Gastroesophageal sphincter (tissue), 4 donors: ENCODE results near the gene FN3K. TPM values are rescaled to one million over a fixed set of nuclear protein-coding genes. Genes with fewer than 3 reads are reported as not detected.

Experiments used
- ATAC-seq: fragments of 150-250 bp; one replicate; pipeline ENCODE4 v1.9.1; 2016; ENCODE audit warnings: mild to moderate bottlenecking, moderate library complexity
- H3K27ac ChIP-seq, 4 donors: fragments of 200-600 bp; sonication (generic) in 3 of 4; 1 replicate in 3 of 4; 2 replicates in 1 of 4; pipeline ENCODE4 v1.5.1; 2016 to 2019
- H3K27me3 ChIP-seq: fragments of 200-600 bp; sonication (generic); one replicate; pipeline ENCODE4 v1.5.1; 2019
- H3K36me3 ChIP-seq, 2 donors: fragments of 200-600 bp; sonication (generic); one replicate each; pipeline ENCODE4 v1.5.1; 2019; ENCODE audit warnings: control low read depth in 1 of 2
- H3K4me1 ChIP-seq, 3 donors: fragments of 200-600 bp; sonication (generic); 1 replicate in 2 of 3; 2 replicates in 1 of 3; pipeline ENCODE4 v1.5.1; 2016 to 2019; ENCODE audit warnings: control low read depth in 2 of 3
- H3K4me3 ChIP-seq, 2 donors: fragments of 200-600 bp; sonication (generic); one replicate each; pipeline ENCODE4 v1.5.1; 2019; ENCODE audit warnings: mild to moderate bottlenecking in 1 of 2, moderate library complexity in 1 of 2
- H3K9me3 ChIP-seq, 3 donors: fragments of 200-600 bp; sonication (generic); one replicate each; pipeline ENCODE4 v1.5.1; 2017 to 2019; ENCODE audit warnings: control low read depth in 2 of 3
- EP300 ChIP-seq: sonication (generic); formaldehyde crosslinking; IDR thresholded peaks from one replicate; pipeline ENCODE4 v1.6.1; 2017; ENCODE audit warnings: antibody characterized with exemption, mild to moderate bottlenecking
- POLR2A ChIP-seq, 2 donors: fragments of 450-650 bp; IDR thresholded peaks; one replicate each; pipeline ENCODE4 v1.6.1; 2017; ENCODE audit warnings: antibody characterized with exemption in 2 of 2, mild to moderate bottlenecking in 2 of 2, moderate library complexity in 1 of 2
- POLR2AphosphoS5 ChIP-seq: sonication (generic); formaldehyde crosslinking; IDR thresholded peaks from one replicate; pipeline ENCODE4 v1.6.1; 2017; ENCODE audit warnings: antibody characterized with exemption
- WGBS, 2 donors: methylation state at CpG; one replicate each; pipeline ENCODE4 v1.1.5; 2018; ENCODE audit warnings: low coverage in 1 of 2; 5-methylcytosine and 5-hydroxymethylcytosine counted together
- total RNA-seq, 4 donors: library from RNA; depleted of rRNA; stranded (reverse); fragments of >200 nt; gene quantifications; one replicate each; pipeline ENCODE4 v1.1.0, GENCODE V29; 2016
- TF ChIP-seq, protein P1 (sequence below), 4 experiments: fragments of 200-600 bp in 2 of 4; fragments of 450-650 bp in 2 of 4; sonication (generic) in 1 of 4; IDR thresholded peaks; one replicate each; pipeline ENCODE4 v1.5.1; 2017 to 2019; ENCODE audit warnings: antibody characterized with exemption in 4 of 4, mild to moderate bottlenecking in 2 of 4, moderate library complexity in 2 of 4

FN3K gene
- total RNA-seq, 4 donors from 2014 or later, result 6.9 to 22.0 (median 8.6) TPM

DNA sequence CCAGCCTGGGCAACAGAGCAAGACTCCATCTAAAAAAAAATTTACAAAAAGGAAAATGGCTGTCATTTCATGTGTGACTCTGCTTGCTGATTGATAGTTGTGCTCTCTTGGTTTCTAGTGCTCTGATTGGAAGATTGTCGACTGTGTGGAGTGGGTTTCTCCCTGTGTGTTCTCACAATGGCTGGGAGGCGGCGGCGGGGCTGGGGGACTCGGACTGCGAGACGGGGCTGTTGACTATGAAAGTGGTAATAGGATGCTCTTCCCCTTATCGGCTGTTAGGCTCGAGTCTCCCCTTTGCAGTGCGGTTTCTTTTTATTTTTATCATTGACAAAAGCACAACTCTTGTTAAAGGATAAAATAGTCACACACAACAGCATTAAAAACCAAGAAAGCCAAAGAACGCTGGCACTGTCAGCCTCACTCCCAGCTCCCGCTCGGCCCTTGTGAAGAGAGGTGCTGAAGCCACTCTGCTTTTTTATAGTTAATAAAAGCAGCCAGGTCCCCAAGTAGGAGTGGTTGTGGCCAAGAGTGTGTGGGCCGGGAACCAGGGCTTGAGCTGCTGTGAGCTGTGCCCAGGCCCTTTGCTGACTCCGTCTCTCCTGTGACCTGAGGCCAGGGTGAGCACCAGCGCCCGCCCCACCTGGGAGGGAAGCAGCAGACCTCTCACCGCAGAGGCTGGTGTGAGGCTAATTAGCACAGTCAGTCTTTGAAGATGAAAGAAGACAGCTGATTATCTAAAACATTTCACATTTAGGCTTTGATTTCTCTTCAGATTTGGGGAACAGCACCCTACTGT lies 53.0 kb downstream of the FN3K start:
- TF ChIP-seq, protein P1, sequence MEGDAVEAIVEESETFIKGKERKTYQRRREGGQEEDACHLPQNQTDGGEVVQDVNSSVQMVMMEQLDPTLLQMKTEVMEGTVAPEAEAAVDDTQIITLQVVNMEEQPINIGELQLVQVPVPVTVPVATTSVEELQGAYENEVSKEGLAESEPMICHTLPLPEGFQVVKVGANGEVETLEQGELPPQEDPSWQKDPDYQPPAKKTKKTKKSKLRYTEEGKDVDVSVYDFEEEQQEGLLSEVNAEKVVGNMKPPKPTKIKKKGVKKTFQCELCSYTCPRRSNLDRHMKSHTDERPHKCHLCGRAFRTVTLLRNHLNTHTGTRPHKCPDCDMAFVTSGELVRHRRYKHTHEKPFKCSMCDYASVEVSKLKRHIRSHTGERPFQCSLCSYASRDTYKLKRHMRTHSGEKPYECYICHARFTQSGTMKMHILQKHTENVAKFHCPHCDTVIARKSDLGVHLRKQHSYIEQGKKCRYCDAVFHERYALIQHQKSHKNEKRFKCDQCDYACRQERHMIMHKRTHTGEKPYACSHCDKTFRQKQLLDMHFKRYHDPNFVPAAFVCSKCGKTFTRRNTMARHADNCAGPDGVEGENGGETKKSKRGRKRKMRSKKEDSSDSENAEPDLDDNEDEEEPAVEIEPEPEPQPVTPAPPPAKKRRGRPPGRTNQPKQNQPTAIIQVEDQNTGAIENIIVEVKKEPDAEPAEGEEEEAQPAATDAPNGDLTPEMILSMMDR (IDR thresholded peaks at IDR 0.05), result no peak
- TF ChIP-seq POLR2AphosphoS5 (no peak), EP300 (no peak), POLR2A (IDR thresholded peaks at IDR 0.05) (no peak)
- H3K4me3 ChIP-seq, result no peak overlapping the region
- H3K27me3 ChIP-seq, result no peaks in the 10 kb centered on the region
- H3K27ac ChIP-seq, result no peak overlapping the region
- 90% methylated on average over 9 of the region's 18 CpGs; no CpG with 5 or more reads in 1 of the 2 donors for WGBS, 2 donors
- no peak for ATAC-seq
- H3K4me1 ChIP-seq, result peaks cover 0 to 3% (median 0%) of the 10 kb centered on the region in 3 donors
- no peaks in the 10 kb centered on the region for H3K9me3 ChIP-seq
- H3K36me3 ChIP-seq, result peaks cover 0 to 33% of the 10 kb centered on the region in 2 donors

DNA sequence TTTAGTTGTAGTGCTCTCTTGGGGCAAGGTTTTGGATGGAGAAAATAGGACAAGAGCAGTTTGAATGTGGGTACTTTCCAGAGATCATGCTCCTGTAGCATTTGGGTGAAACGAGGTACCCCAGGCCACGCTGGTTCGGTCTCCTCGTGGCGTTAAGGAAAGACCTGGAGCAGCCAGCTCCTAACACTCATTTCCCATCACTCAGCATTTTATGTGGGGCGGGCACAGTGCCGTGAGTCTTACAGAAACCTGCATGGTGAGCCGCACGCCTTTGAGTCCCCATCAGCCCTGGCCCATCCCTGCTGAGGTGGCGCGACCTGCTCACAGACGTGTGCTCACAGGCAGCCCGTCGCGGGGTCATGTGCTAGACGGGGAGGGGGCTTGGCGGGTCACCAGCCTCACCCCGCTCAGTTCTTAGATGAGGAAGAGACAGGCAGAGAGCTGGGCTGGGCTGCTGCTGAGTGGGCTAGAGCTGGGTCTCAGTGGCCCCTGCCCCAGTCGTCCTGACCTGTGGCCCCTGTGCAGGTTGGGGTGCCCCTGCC lies 53.7 kb downstream of the FN3K start:
- TF ChIP-seq, protein P1 (IDR thresholded peaks at IDR 0.05), result no peak
- TF ChIP-seq POLR2AphosphoS5 (no peak), EP300 (no peak), POLR2A (IDR thresholded peaks at IDR 0.05) (no peak)
- H3K27me3 ChIP-seq, result no peaks in the 10 kb centered on the region
- no peak overlapping the region for H3K27ac ChIP-seq
- H3K4me1 ChIP-seq, result peaks cover 0 to 10% (median 0%) of the 10 kb centered on the region in 3 donors
- H3K4me3 ChIP-seq, result no peak overlapping the region
- no peak for ATAC-seq
- peaks cover 0 to 26% of the 10 kb centered on the region in 2 donors for H3K36me3 ChIP-seq
- WGBS, 2 donors, result 90 to 94% methylated on average over 4 to 5 of the region's 19 CpGs
- H3K9me3 ChIP-seq, result no peaks in the 10 kb centered on the region

DNA sequence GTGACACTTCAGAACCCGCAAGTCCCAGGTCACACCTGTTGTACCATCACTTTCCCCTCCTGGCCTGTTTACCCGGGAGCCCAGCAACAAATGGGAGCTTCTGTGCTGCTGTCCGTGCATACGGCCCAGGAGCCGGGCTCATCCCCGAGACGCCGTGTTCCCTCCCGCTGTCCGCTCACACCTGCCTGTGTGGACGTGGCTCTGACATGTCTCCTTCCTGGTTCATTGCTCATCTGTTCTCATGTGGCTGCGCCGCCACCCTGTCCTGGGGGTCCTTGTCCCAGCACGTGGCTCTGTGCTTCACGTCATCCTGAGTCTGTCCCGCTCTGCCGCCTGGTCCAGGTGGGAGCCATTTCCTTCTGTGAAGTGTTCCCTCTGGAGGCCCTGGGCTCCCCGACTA lies 54.4 kb downstream of the FN3K start:
- H3K27me3 ChIP-seq, result no peaks in the 10 kb centered on the region
- WGBS, 2 donors, result 92 to 100% methylated on average over 1 to 9 of the region's 18 CpGs
- no peaks in the 10 kb centered on the region for H3K9me3 ChIP-seq
- H3K36me3 ChIP-seq, result peaks cover 0 to 19% of the 10 kb centered on the region in 2 donors
- TF ChIP-seq POLR2A (IDR thresholded peaks at IDR 0.05), result no peak
- TF ChIP-seq, protein P1 (IDR thresholded peaks at IDR 0.05), result no peak
- no peak for ATAC-seq
- H3K27ac ChIP-seq, result no peak overlapping the region
- no peak overlapping the region for H3K4me3 ChIP-seq
- H3K4me1 ChIP-seq, result peaks cover 0 to 17% (median 6%) of the 10 kb centered on the region in 3 donors

DNA sequence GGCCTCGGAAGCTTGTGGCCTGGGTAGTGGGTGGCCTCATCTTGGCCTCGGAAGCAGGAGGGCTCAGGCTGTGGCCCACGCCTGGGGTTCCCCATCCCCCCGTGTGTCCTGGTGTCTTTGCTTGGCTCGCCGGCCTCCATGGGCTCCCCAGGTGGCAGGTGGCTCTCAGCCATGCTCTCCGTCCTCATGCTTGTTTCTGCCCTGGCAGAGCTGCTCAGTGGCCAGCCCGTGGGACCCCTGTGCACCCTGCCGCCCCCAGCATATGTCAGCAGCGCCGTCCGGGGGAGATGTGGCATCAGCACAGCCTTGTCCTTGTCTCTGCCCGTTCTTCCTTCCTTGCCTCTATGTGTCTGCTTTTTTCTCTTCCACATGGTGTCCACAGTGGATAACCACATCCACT lies 55.0 kb downstream of the FN3K start:
- Histone ChIP-seq H3K27me3 (no peaks in the 10 kb centered on the region), H3K4me1 (peaks cover 0 to 23% (median 6%) of the 10 kb centered on the region in 3 donors), H3K27ac (no peak overlapping the region), H3K9me3 (no peaks in the 10 kb centered on the region), H3K4me3 (no peak overlapping the region), H3K36me3 (peaks cover 0 to 18% of the 10 kb centered on the region in 2 donors)
- ATAC-seq, result no peak
- WGBS, 2 donors, result 93 to 100% methylated on average over 2 to 5 of the region's 13 CpGs
- TF ChIP-seq, protein P1 (IDR thresholded peaks at IDR 0.05), result no peak
- TF ChIP-seq EP300 (no peak), POLR2AphosphoS5 (no peak), POLR2A (IDR thresholded peaks at IDR 0.05) (no peak)

DNA sequence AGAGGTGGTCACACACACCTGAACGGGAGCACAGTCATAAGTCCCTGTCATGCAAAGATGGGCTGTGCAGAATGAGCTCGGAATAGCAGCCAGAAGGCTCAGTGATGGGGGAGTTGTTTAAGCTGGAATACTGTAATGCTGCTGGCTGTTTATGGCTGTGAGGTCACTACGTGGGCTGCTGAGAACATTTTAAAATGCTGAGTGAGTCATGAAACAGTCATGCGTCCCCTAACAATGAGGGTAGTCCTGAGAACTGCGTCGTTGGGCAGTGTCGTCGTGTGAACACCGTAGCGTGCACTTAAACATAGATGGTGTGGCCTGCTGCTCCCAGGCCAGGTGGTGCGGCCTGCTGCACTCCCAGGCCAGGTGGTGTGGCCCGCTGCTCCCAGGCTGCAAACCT lies 56.1 kb downstream of the FN3K start:
- no peak for ATAC-seq
- no peaks in the 10 kb centered on the region for H3K9me3 ChIP-seq
- H3K4me1 ChIP-seq, result peaks cover 0 to 27% (median 6%) of the 10 kb centered on the region in 3 donors
- no peak overlapping the region for H3K4me3 ChIP-seq
- 60 to 68% methylated on average over 2 to 5 of the region's 12 CpGs for WGBS, 2 donors
- TF ChIP-seq POLR2AphosphoS5 (no peak), EP300 (no peak), POLR2A (IDR thresholded peaks at IDR 0.05) (no peak)
- TF ChIP-seq, protein P1 (IDR thresholded peaks at IDR 0.05), result no peak
- H3K36me3 ChIP-seq, result peaks cover 0 to 22% of the 10 kb centered on the region in 2 donors
- H3K27me3 ChIP-seq, result no peaks in the 10 kb centered on the region
- H3K27ac ChIP-seq, result no peak overlapping the region
